Thymus (tissue), 11 donors: ENCODE results near the gene SLU7. TPM values are rescaled to one million over a fixed set of nuclear protein-coding genes. Genes with fewer than 3 reads are reported as not detected.

Experiments
- DNase-seq, 9 donors: peaks; one replicate each; pipeline ENCODE4 v3.0.0-alpha.2; 2013; ENCODE audit warnings: low spot score in 9 of 9, low read depth in 6 of 9, missing footprints in 1 of 9
- H3K27ac ChIP-seq, 2 donors: one replicate each; pipeline ENCODE4 v1.5.1; 2013; ENCODE audit warnings: control low read depth in 1 of 2, low read depth in 1 of 2, low read length in 1 of 2, mild to moderate bottlenecking in 1 of 2, moderate library complexity in 1 of 2
- H3K27me3 ChIP-seq, 2 donors: one replicate each; pipeline ENCODE4 v1.5.1; 2013; ENCODE audit warnings: low read length in 1 of 2; ENCODE audit not compliant: control insufficient read depth in 2 of 2, insufficient read depth in 1 of 2
- H3K36me3 ChIP-seq, 2 donors: one replicate each; pipeline ENCODE4 v1.5.1; 2013; ENCODE audit warnings: low read length in 1 of 2, mild to moderate bottlenecking in 1 of 2, moderate library complexity in 1 of 2; ENCODE audit not compliant: control insufficient read depth in 2 of 2, insufficient read depth in 2 of 2
- H3K4me1 ChIP-seq, 2 donors: one replicate each; pipeline ENCODE4 v1.5.1; 2013; ENCODE audit warnings: low read length in 2 of 2; ENCODE audit not compliant: control insufficient read depth in 2 of 2, insufficient read depth in 2 of 2
- H3K4me3 ChIP-seq, 2 donors: one replicate each; pipeline ENCODE4 v1.5.1; 2013; ENCODE audit warnings: low read length in 2 of 2, control low read depth in 1 of 2, mild to moderate bottlenecking in 1 of 2
- H3K9me3 ChIP-seq, 2 donors: one replicate each; pipeline ENCODE4 v1.5.1; 2013; ENCODE audit warnings: low read length in 1 of 2, mild to moderate bottlenecking in 1 of 2; ENCODE audit not compliant: control insufficient read depth in 2 of 2, insufficient read depth in 1 of 2
- WGBS: extraction: QIAGEN DNeasy Blood & Tissue Kit; methylation state at CpG from one replicate; pipeline ENCODE4 v1.1.7; 2013; 5-methylcytosine and 5-hydroxymethylcytosine counted together
- polyA plus RNA-seq: library from polyadenylated mRNA; stranded (reverse); fragments of 200-250 nt; gene quantifications from one replicate; pipeline ENCODE4 v1.2.3, GENCODE V29; 2013
- total RNA-seq: library from RNA; stranded (reverse); fragments of 120-200 nt; gene quantifications from one replicate; pipeline ENCODE4 v1.2.4, GENCODE V29; 2013
- donor health status: healthy.

The SLU7 gene
- total and polyA plus RNA-seq, 2 donors: 45.3 to 46.9 TPM

DNA sequence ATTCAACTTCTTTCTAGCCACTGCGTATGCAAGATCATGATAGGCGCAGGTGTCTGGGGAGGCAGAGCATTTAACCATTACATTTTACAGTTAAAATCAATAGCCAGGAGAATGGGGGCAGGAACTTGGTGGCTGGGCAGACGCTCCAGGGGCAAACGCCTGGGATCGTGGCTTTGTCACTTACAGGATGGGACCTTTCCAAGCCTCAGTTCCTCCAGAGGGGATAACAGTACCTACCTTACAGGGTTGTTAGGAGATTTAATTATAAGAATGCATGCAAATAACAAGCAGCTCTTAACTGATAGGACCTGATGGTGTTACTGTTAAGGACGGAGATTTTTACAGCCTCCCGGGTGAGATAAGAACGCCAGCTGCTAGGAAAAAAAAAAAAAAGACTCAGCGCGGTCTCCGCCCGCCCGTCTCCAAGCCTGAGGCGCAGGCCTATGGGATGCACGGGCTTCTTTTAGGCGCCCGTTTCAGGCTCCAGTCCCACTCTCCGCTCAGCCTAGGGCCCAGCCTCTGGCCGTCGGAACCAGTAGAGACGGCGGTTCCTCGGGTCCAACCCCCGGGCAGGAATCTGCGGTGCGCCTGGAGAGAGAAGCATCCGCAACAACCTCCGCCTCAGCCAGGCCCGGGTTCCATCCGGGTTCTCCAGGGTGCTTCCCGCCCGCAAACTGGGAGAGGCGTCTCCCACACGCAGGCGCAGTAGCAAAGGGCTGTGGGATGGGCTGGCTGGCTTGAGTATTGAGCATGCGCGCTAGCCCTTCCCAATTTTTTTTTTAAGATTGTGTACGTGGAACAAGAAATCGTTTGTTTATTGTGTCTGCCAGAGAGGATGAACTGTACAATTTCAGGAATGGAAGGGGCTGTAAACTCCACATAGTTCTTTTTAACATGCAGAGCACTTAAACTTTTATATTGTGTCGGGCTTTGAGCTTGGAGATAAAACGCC lies 19.2 kb downstream of the SLU7 start, which contains the start of gene FAM200C:
Gene FAM200C (minus strand): TSS at position 653 of the 952 bp plus-strand sequence. CDS start 4,564 bp downstream, outside the sequence.
- peak within 1 kb of the TSS; percentile 83 to 89 for H3K4me3 ChIP-seq
- H3K4me1 ChIP-seq: peaks cover 8 to 10% of the 10 kb centered on the region in 2 donors
- WGBS: 1% methylated on average over 41 of the region's 41 CpGs

DNA sequence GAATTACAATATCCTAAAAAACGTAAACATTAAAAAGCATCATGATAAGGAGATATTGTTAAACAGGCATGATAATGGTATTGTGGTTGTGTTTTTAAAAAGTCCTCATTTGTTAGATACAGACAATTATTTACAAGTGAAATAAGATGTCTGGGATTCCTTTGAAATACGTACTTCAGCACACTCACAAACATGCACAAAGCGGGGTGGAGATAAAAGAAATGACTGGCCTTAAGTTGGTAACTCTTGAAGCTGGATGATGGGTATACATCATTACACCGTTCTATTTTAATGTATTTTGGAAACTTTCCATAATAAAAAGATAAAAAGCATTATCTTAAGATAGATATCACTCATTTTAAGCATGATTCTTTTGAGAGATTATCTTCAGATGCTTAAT lies 20.1 kb downstream of the SLU7 start:
- WGBS: 85% methylated on average over 4 of the region's 4 CpGs
- no peaks in the 10 kb centered on the region for H3K9me3 ChIP-seq
- peaks cover 8 to 10% of the 10 kb centered on the region in 2 donors for H3K4me1 ChIP-seq
- no peaks in the 10 kb centered on the region for H3K27me3 ChIP-seq
- no peak overlapping the region for H3K27ac ChIP-seq
- no peak for DNase-seq
- no peak overlapping the region for H3K4me3 ChIP-seq
- peaks cover 8 to 19% of the 10 kb centered on the region in 2 donors for H3K36me3 ChIP-seq

More for the DNA sequence above, 19.2 kb downstream of the SLU7 start, which contains the start of gene FAM200C:
- peaks cover 16 to 28% of the 10 kb centered on the region in 2 donors for H3K36me3 ChIP-seq
- peak in 7 of 9 donors; percentile 55 to 83 (median 64) for DNase-seq
- H3K9me3 ChIP-seq: no peaks in the 10 kb centered on the region
- H3K27me3 ChIP-seq: no peaks in the 10 kb centered on the region
- peak within 1 kb of the TSS; percentile 49 to 82 for H3K27ac ChIP-seq

DNA sequence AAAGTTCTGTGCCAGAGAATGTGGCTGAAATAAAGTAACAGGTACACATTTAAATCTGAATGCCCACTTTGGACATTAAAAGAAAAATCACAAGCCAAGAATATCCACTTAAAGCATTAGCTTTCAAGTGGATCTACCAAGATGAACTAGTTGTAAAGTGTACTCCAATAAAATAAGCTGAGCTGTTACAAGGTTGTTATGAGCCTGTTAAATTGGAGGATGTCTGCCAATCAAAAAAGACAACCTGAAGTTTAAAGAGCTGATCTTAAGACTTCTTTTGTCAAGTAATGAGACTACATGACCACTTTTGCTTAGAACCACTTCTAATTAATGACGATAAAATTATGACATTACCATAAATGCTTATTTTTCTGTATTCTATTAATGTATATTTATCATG lies 21.4 kb downstream of the SLU7 start:
- Histone ChIP-seq H3K4me1 (peaks cover 8 to 10% of the 10 kb centered on the region in 2 donors), H3K27ac (no peak overlapping the region), H3K36me3 (peaks cover 0 to 8% of the 10 kb centered on the region in 2 donors), H3K4me3 (no peak overlapping the region), H3K9me3 (no peaks in the 10 kb centered on the region), H3K27me3 (no peaks in the 10 kb centered on the region)
- no peak for DNase-seq
- WGBS: 95% methylated on average over 1 of the region's 1 CpG

DNA sequence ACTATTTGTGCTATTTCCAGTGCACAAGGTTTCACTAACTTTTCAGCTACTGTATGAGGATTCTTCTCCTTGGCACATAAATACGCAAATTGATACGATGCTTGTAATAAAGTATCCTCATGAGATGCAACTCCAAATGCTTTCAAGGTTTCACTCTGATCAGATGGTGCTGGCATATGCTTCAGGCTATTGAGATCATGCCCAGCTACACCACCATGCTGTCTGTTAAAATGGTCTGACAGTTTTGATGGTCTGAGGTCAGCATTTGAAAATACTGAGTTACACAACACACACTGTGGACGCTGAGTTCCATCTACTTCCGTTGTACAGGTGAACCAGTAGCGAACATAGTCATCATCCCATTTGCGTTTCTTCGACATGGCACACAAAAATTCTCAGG lies 23.8 kb downstream of the SLU7 start:
- 98% methylated on average over 7 of the region's 7 CpGs for WGBS
- Histone ChIP-seq H3K4me1 (peaks cover 5 to 8% of the 10 kb centered on the region in 2 donors), H3K36me3 (no peaks in the 10 kb centered on the region), H3K27me3 (no peaks in the 10 kb centered on the region), H3K27ac (no peak overlapping the region), H3K4me3 (no peak overlapping the region), H3K9me3 (no peaks in the 10 kb centered on the region)
- DNase-seq: no peak

DNA sequence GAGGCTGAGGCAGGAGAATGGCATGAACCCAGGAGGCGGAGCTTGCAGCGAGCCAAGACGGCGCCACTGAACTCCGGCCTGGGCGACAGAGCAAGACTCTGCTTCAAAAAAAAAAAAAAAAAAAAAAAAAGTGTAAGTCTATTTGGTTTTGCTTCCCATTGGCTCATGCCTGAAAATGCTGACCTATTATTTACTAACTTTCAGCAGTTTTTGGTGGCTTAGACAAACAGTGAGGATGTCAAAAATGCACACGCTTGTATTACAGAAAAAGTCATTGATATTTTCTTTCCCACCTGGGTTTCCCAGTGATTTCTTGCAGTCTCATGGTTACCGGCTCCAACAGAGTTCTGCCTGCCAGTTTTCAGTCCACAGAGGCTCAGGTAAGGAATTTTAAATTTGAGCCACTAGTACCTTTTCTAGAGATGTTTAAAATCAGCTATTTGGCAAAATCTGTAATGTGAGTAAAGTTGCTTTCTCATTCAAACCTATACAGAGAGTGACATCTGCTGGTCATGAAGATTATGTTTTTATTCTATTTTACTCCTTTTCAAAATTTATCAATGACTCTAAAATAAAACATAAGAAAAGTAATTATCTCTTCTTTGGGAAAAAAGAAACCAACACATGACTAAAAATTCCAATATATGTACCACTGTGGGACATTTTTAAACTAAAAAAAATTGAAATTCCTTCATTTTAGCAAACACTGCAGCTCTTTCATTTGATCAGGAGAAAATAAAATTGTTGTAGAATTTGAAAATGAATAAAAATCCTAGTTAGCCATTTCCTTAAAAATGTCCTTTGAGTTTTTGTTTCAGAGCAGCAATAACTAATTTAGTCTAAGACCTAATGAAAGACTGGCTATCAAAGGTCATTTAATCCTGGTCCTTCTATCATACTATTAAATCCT lies 27.8 kb downstream of the SLU7 start:
- no peak overlapping the region for H3K4me3 ChIP-seq
- WGBS: 81% methylated on average over 8 of the region's 8 CpGs
- no peaks in the 10 kb centered on the region for H3K36me3 ChIP-seq
- H3K27me3 ChIP-seq: no peaks in the 10 kb centered on the region
- peak in 3 of 9 donors; percentile 32 to 50 (median 38) for DNase-seq
- no peaks in the 10 kb centered on the region for H3K4me1 ChIP-seq
- peaks cover 0 to 4% of the 10 kb centered on the region in 2 donors for H3K9me3 ChIP-seq
- H3K27ac ChIP-seq: no peak overlapping the region

DNA sequence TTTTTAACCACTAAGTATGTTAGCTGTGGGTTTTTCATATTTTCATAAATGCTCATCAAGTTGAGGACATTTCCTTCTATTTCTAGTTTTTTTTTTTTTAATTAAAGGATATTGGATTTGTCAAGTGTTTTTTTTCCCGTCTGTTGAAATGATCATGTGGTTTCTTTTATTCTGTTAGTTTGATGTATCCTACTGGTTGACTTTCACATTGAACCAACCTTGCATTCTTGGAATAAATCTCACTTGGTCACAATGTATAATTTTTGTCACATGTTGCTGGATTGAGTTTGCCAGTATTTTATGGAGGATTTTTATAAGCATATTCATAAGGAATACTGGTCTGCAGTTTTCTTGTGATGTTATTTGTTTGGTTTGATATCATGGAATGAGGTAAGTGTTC lies 31.4 kb downstream of the SLU7 start:
- DNase-seq: no peak
- Histone ChIP-seq H3K27ac (no peak overlapping the region), H3K9me3 (peaks cover 0 to 4% of the 10 kb centered on the region in 2 donors), H3K4me1 (no peaks in the 10 kb centered on the region), H3K27me3 (no peaks in the 10 kb centered on the region), H3K4me3 (no peak overlapping the region), H3K36me3 (no peaks in the 10 kb centered on the region)
- WGBS: 92% methylated on average over 1 of the region's 1 CpG

DNA sequence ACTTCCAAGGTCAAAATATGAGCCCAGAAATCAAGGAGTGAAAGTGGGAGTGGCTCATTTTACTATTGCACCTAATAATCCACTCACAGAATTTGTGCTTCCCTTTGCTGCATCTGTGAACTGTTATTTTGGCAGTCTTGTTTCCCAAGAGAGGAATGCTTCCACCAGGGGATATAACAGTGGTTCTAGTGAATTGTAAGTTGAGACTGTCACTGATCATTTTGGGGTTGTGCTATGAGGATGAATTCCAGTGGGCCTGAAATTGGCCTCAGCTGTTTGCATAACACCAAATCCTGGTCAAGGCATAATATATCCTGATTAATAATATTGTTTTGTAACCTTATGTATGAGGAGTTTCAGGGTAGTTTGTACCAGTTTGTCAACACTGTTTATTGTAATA lies 33.4 kb downstream of the SLU7 start:
- no peak overlapping the region for H3K27ac ChIP-seq
- no peak for DNase-seq
- no peaks in the 10 kb centered on the region for H3K36me3 ChIP-seq
- H3K9me3 ChIP-seq: peaks cover 0 to 4% of the 10 kb centered on the region in 2 donors
- no peaks in the 10 kb centered on the region for H3K4me1 ChIP-seq
- H3K4me3 ChIP-seq: no peak overlapping the region
- no peaks in the 10 kb centered on the region for H3K27me3 ChIP-seq

DNA sequence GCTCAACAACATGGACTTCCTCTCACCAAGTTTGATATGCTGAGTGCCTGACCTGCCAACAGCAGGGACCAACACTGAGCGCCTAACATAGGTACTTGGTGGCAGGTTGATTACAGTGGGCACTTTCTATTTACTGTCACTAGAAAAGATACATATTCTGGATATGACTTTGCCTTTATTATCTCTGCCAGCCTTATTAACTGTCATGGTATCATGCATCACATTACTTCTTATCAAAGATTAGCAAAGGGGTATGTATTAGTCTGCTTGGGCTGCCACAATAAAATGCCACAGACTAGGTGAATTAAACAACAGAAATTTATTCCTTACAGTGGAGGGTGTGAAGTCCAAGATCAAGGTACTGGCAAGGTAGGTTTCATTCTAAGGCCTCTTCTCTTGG lies 34.2 kb downstream of the SLU7 start:
- H3K4me1 ChIP-seq: no peaks in the 10 kb centered on the region
- no peak overlapping the region for H3K27ac ChIP-seq
- H3K27me3 ChIP-seq: no peaks in the 10 kb centered on the region
- DNase-seq: no peak
- WGBS: 100% methylated on average over 1 of the region's 1 CpG
- H3K4me3 ChIP-seq: no peak overlapping the region
- H3K36me3 ChIP-seq: no peaks in the 10 kb centered on the region
- peaks cover 0 to 4% of the 10 kb centered on the region in 2 donors for H3K9me3 ChIP-seq
